Endothelial cell of umbilical vein (primary cell): ENCODE measurements around the gene LRRC7. TPM values are rescaled to one million over a fixed set of nuclear protein-coding genes. Genes with fewer than 3 reads are reported as not detected.

Experiments used
- BruUV-seq: library from RNA; stranded (reverse); fragments of 400-500 nt; replicated peaks from 2 replicates; lab custom pipeline; 2021; lab: Mats Ljungman, UMichigan
- CTCF ChIA-PET: fragments of 300-600, 350-600 bp; sonication (Branson Sonifier 250); formaldehyde crosslinking; loops from one replicate; lab custom pipeline; 2021; ENCODE audit warnings: antibody characterized with exemption, inconsistent platforms; lab: Charles Lee
- POLR2A ChIA-PET: fragments of 300-600, 350-600 bp; sonication (Branson Sonifier 250); formaldehyde crosslinking; loops from one replicate; lab custom pipeline; 2021; ENCODE audit warnings: antibody characterized with exemption, inconsistent platforms; lab: Charles Lee
- DNase-seq: peaks from one replicate; pipeline ENCODE4 v3.0.0-alpha.2; 2011; ENCODE audit warnings: low read depth, low spot score
- FAIRE-seq: peaks from 2 replicates; lab custom pipeline; 2011; peaks lifted over from hg19 to GRCh38; lab: Jason Lieb, UNC
- H2AFZ ChIP-seq: 2 replicates; pipeline ENCODE4 v1.6.0; 2012; ENCODE audit warnings: low read depth, low read length, control low read depth, inconsistent platforms
- H3K27ac ChIP-seq: 2 replicates; pipeline ENCODE4 v1.5.1; 2011; ENCODE audit warnings: low read depth, mild to moderate bottlenecking, control low read depth, low read length, moderate library complexity; ENCODE audit not compliant: insufficient read depth
- H3K27me3 ChIP-seq, 2 experiments: 2 replicates each; pipeline versions ENCODE4 v1.6.0 to v1.6.1; 2011; ENCODE audit warnings: low read length in 2 of 2, mixed read lengths in 1 of 2; ENCODE audit not compliant: control insufficient read depth in 2 of 2, insufficient read depth in 2 of 2
- H3K36me3 ChIP-seq, 2 experiments: 2 replicates in 1 of 2; 3 replicates in 1 of 2; pipeline ENCODE4 v1.5.1; 2011; ENCODE audit warnings: low read length in 2 of 2, mild to moderate bottlenecking in 1 of 2, moderate library complexity in 1 of 2; ENCODE audit not compliant: control insufficient read depth in 2 of 2, insufficient read depth in 2 of 2; ENCODE audit errors: extremely low read depth in 1 of 2
- H3K4me1 ChIP-seq: 3 replicates; pipeline ENCODE4 v1.5.1; 2011; ENCODE audit warnings: mild to moderate bottlenecking, low read length; ENCODE audit not compliant: control insufficient read depth, insufficient read depth; ENCODE audit errors: extremely low read depth
- H3K4me2 ChIP-seq: 2 replicates; pipeline ENCODE4 v1.6.1; 2011; ENCODE audit warnings: low read length, control low read depth, mixed read lengths; ENCODE audit not compliant: insufficient read depth
- H3K4me3 ChIP-seq, 3 experiments: fragments of 200-600 bp in 1 of 3; sonication (generic), shearing (Covaris generic) in 1 of 3; replicated peaks in 1 of 3; 2 replicates each; pipeline ENCODE4 v1.5.1; 2011 to 2016; ENCODE audit warnings: control low read depth in 3 of 3, low read length in 3 of 3, mild to moderate bottlenecking in 2 of 3, inconsistent platforms in 1 of 3, low read depth in 1 of 3, moderate library complexity in 1 of 3; ENCODE audit not compliant: insufficient read depth in 1 of 3
- H3K79me2 ChIP-seq: 2 replicates; pipeline ENCODE4 v1.6.0; 2012; ENCODE audit warnings: low read length, inconsistent platforms; ENCODE audit not compliant: control insufficient read depth, insufficient read depth
- H3K9ac ChIP-seq: replicated peaks from 2 replicates; pipeline ENCODE3; 2011; ENCODE audit warnings: low read length, control low read depth; ENCODE audit not compliant: insufficient read depth; ENCODE audit errors: extremely low read depth
- H3K9me1 ChIP-seq: replicated peaks from 3 replicates; pipeline ENCODE4 v1.6.0; 2011; ENCODE audit warnings: mild to moderate bottlenecking, low read length; ENCODE audit not compliant: control insufficient read depth, insufficient read depth; ENCODE audit errors: extremely low read depth
- H3K9me3 ChIP-seq: replicated peaks from 2 replicates; pipeline ENCODE4 v1.5.1; 2012; ENCODE audit warnings: low read length, inconsistent platforms; ENCODE audit not compliant: control insufficient read depth, insufficient read depth
- H4K20me1 ChIP-seq: replicated peaks from 2 replicates; pipeline ENCODE3; 2011; ENCODE audit warnings: mild to moderate bottlenecking, low read length; ENCODE audit not compliant: control insufficient read depth, insufficient read depth; ENCODE audit errors: extremely low read depth
- CTCF ChIP-seq, 2 donors: IDR thresholded peaks; 1 replicate in 1 of 2; 2 replicates in 1 of 2; pipeline ENCODE4 v1.5.1; 2011; ENCODE audit warnings: low read length in 2 of 2, mild to moderate bottlenecking in 2 of 2, moderate library complexity in 2 of 2, control low read depth in 1 of 2, inconsistent platforms in 1 of 2, low read depth in 1 of 2; ENCODE audit not compliant: insufficient read depth in 1 of 2; ENCODE audit errors: extremely low read depth in 1 of 2
- EZH2 ChIP-seq: IDR thresholded peaks from 2 replicates; pipeline ENCODE4 v1.6.1; 2012; ENCODE audit warnings: borderline replicate concordance, low read depth, mild to moderate bottlenecking, moderate library complexity, low read length, inconsistent platforms; ENCODE audit not compliant: severe bottlenecking
- FOS ChIP-seq: IDR thresholded peaks from 2 replicates; pipeline ENCODE4 v1.6.1; 2011; ENCODE audit warnings: mild to moderate bottlenecking, low read length, moderate library complexity, borderline replicate concordance; ENCODE audit not compliant: insufficient read depth
- GATA2 ChIP-seq: IDR thresholded peaks from 2 replicates; pipeline ENCODE4 v1.7.0; 2011; ENCODE audit warnings: low read depth, mild to moderate bottlenecking, moderate library complexity, mixed read lengths, low read length; ENCODE audit not compliant: insufficient read length, insufficient read depth
- JUN ChIP-seq: IDR thresholded peaks from 2 replicates; pipeline ENCODE4 v1.6.1; 2011; ENCODE audit warnings: borderline replicate concordance, low read depth; ENCODE audit not compliant: insufficient read length, insufficient read depth
- MAX ChIP-seq: IDR thresholded peaks from 2 replicates; pipeline ENCODE4 v1.6.1; 2011; ENCODE audit not compliant: insufficient read depth, insufficient read length
- MYC ChIP-seq: IDR thresholded peaks from one replicate; pipeline ENCODE4 v1.6.1; 2011; ENCODE audit warnings: mild to moderate bottlenecking, low read depth, low read length
- POLR2A ChIP-seq: IDR thresholded peaks from 2 replicates; pipeline ENCODE4 v1.6.1; 2012; ENCODE audit warnings: low read depth, mild to moderate bottlenecking, control low read depth, low read length
- POLR2AphosphoS5 ChIP-seq: IDR thresholded peaks from 2 replicates; pipeline ENCODE4 v1.6.1; 2012; ENCODE audit warnings: low read depth, mild to moderate bottlenecking, control low read depth, low read length, moderate library complexity; ENCODE audit not compliant: insufficient read depth
- dilution Hi-C: fragments of 300-500 bp; cut with MboI; formaldehyde crosslinking; loops from one replicate; pipeline ENCODE4 v1.15.0; 2019; ENCODE audit warnings: low sequenced_read_pairs; ENCODE audit not compliant: extremely low pct_ligation_motif_present
- intact Hi-C: fragments of 100-400 bp; cut with micrococcal nuclease; formaldehyde crosslinking; loops from one replicate; pipeline ENCODE4 v1.10.0; 2022
- polyA plus RNA-seq, 4 experiments: library from polyadenylated mRNA; depleted of rRNA in 3 of 4; stranded (reverse) in 3 of 4; unstranded in 1 of 4; fragments of >200 nt; gene quantifications; 2 replicates each; pipeline versions ENCODE4 v1.2.1 to v1.2.3, GENCODE V29; 2011 to 2012; ENCODE audit warnings: missing spikeins in 1 of 4
- total RNA-seq: library from RNA; stranded (reverse); gene quantifications from 2 replicates; pipeline ENCODE4 v1.2.3, GENCODE V29; 2021

LRRC7 gene
- total and polyA plus RNA-seq, 2 donors (not counting 3 experiments of a cell fraction or from before 2014, with no cell fraction given) = 0.11 to 0.58 TPM

- DNase-seq (no peak), FAIRE-seq (no peak)
- H4K20me1 ChIP-seq = no peaks in the 10 kb centered on the region
- no peak overlapping the region for H3K4me3 ChIP-seq
- no peak overlapping the region for H3K27ac ChIP-seq
- no peak overlapping the region for H2AFZ ChIP-seq
- H3K9ac ChIP-seq = no peak overlapping the region
- ChIA-PET CTCF (no interaction called here), POLR2A (no interaction called here)
- dilution Hi-C loops (no loop called here), intact Hi-C loops (no loop called here)
- no peaks in the 10 kb centered on the region for H3K79me2 ChIP-seq
- no peaks in the 10 kb centered on the region for H3K9me3 ChIP-seq
- no peaks in the 10 kb centered on the region for H3K4me1 ChIP-seq
- BruUV-seq = no TSS peak
- no peak for TF ChIP-seq EZH2
- no peak for TF ChIP-seq POLR2A
- TF ChIP-seq MYC = no peak
- TF ChIP-seq FOS = no peak
- no peak for TF ChIP-seq POLR2AphosphoS5
- no peak for TF ChIP-seq GATA2
- TF ChIP-seq MAX = no peak
- TF ChIP-seq CTCF (IDR thresholded peaks at IDR 0.05; ENCODE audit: extremely low read depth in 1 of 2, insufficient read depth in 1 of 2, low read depth in 1 of 2, low read length in 2 of 2) = no peak
- no peak for TF ChIP-seq JUN
- no peaks in the 10 kb centered on the region for H3K36me3 ChIP-seq
- H3K4me2 ChIP-seq = no peak overlapping the region
- no peaks in the 10 kb centered on the region for H3K9me1 ChIP-seq
- H3K27me3 ChIP-seq = no peaks in the 10 kb centered on the region
Measured at GRCh38 chr1:69946935-69947334, 379.2 kb downstream of the LRRC7 start.
